GM19467 (cell line): ENCODE data around the gene CCDC87.
"Not testable (repeated sequence)": the region's sequence is repeated elsewhere in the genome, so short reads cannot be mapped to it uniquely, and the experiment has no call there.

Experiments
- ATAC-seq: cut with Tn5 transposase; IDR thresholded peaks from one replicate; pipeline ENCODE4 v1.9.1; 2021; ENCODE audit warnings: mild to moderate bottlenecking, moderate library complexity; ENCODE audit not compliant: unreplicated experiment

CCDC87 gene

GRCh38 chr11:66592457-66593302 lies at the start of gene CCDC87, which contains the start of gene CCS:
Gene CCDC87, minus strand, starts transcription at chr11:66593063. Its CDS starts 48 bp downstream, at chr11:66593015.
Gene CCS, plus strand, starts transcription at chr11:66593185. Its CDS starts 77 bp downstream, at chr11:66593262.
- ATAC-seq: peak; percentile 85

GRCh38 chr11:66641834-66642233 lies 49.0 kb upstream of the CCDC87 start:
- no peak for ATAC-seq

- not testable (repeated sequence) for ATAC-seq
These were observed 47.0 kb upstream of the CCDC87 start for GRCh38 chr11:66639814-66640340.

GRCh38 chr11:66639066-66639813 lies 46.4 kb upstream of the CCDC87 start:
- ATAC-seq: no peak

GRCh38 chr11:66638177-66639065 lies 45.6 kb upstream of the CCDC87 start, which contains the start of gene RBM4:
Gene RBM4, plus strand, starts transcription at chr11:66638703. Its CDS starts 1,009 bp downstream, at chr11:66639712.
- ATAC-seq: peak; percentile 94

- no peak for ATAC-seq
These were observed 44.8 kb upstream of the CCDC87 start for GRCh38 chr11:66637557-66638176.

GRCh38 chr11:66636411-66636810 lies 43.5 kb upstream of the CCDC87 start:
- ATAC-seq: no peak

- ATAC-seq: no peak
These were observed 40.1 kb upstream of the CCDC87 start for GRCh38 chr11:66632952-66633351.

GRCh38 chr11:66631883-66632282 lies 39.0 kb upstream of the CCDC87 start:
- ATAC-seq: no peak

GRCh38 chr11:66629356-66629755 lies 36.5 kb upstream of the CCDC87 start:
- no peak for ATAC-seq

GRCh38 chr11:66628061-66628603 lies 35.3 kb upstream of the CCDC87 start:
- ATAC-seq: no peak

GRCh38 chr11:66626926-66627325 lies 34.1 kb upstream of the CCDC87 start:
- no peak for ATAC-seq

- ATAC-seq: no peak
These were observed 33.5 kb upstream of the CCDC87 start for GRCh38 chr11:66626382-66626781.

GRCh38 chr11:66625752-66626149 lies 32.9 kb upstream of the CCDC87 start:
- ATAC-seq: no peak

GRCh38 chr11:66625041-66625751 lies 32.3 kb upstream of the CCDC87 start:
- ATAC-seq: no peak

- no peak for ATAC-seq
These were observed 31.6 kb upstream of the CCDC87 start for GRCh38 chr11:66624450-66624849.

- no peak for ATAC-seq
These were observed 26.3 kb upstream of the CCDC87 start for GRCh38 chr11:66619080-66619554.

GRCh38 chr11:66617155-66617834 lies 24.4 kb upstream of the CCDC87 start:
- no peak for ATAC-seq
